Epidermal melanocyte (primary cell): ENCODE results near the gene CACNG6.

Experiments
- DNase-seq: peaks from one replicate; pipeline ENCODE4 v3.0.0; 2011; ENCODE audit warnings: low spot score; ENCODE audit not compliant: insufficient read length

CACNG6 gene

GRCh38 chr19:54041969-54042606 is 50.7 kb downstream of the CACNG6 start:
- DNase-seq = no peak

DNA sequence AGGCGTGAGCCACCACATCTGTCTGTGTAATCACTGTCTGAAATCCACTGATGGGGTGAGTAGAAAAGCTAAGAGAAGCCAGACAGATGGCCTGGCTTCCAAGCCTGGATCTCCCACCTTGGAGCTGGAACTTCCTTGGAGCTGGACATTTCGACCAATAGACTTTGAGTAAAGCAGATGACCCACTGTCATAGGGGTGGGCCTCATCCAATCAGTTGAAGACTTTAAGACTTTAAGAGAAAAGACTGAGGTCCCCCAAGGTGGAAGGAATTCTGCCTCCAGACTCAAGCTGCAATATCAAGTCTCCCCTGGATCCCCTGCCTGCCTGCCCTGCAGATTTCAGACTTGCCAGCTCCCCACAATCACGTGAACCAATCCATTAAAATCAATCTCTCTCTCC is 51.6 kb downstream of the CACNG6 start:
- DNase-seq = no peak

DNA sequence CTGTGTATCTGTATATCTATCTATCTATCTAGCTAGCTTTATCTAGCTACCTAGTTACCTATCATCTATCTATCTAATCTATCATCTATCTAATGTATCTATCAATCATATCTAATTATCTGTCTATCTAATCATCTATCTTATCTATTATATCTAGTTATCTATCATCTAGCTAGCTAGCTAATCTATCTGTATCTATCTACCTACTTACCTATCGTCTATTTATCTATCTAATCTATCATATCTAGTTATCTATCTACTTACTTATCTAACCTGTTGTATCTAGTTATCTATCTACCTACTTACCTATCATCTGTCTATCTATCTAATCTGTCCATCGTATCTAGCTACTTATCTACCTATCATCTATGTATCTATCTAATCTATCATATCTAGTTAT is 54.3 kb downstream of the CACNG6 start:
- DNase-seq = no peak

DNA sequence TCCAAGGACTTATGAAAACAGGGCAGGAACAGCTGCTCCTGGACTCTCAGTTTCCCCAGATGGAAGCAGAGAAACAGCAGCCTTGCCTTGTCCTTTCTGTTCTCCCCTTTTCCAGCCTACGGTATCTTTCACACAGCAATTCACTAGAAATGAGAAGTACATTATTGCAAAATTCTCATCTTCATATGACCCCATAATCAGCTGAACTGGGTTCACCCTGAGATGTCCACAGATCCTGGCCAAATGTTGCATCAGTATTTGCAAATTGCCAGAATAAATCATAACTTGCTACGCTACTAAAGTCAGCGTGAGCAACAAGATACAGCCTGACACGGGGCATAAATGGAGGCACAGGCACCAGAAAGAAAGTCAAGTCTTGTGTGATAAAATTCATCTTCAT is 56.2 kb downstream of the CACNG6 start:
- DNase-seq = no peak
